Measurements from ENCODE around the gene CLDN12.

DNA sequence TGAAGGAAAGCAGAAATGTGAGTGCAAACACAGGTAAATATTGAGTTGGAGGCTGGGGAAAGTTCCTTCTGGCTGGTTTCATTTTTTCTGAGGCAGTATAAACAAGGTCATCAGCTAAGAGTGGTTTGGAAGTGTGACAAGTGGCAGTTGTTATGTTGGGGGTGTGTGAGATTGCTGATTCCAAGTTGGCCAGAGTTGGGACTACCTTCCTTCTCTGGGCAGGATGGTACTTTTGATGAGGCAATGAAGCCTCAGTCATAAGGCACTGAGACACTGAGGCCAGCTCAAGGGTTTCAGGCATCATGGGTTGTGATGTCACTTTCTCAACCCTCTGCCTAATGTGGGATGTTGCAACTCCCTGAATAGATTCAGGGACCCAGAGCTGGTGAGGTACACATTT, 58.0 kb downstream of the CLDN12 start:
- no peak for TF ChIP-seq ZNF561 (tag by site-specific recombination; IDR thresholded peaks at IDR 0.05; ENCODE audit: borderline replicate concordance)
- TF ChIP-seq, protein P1, sequence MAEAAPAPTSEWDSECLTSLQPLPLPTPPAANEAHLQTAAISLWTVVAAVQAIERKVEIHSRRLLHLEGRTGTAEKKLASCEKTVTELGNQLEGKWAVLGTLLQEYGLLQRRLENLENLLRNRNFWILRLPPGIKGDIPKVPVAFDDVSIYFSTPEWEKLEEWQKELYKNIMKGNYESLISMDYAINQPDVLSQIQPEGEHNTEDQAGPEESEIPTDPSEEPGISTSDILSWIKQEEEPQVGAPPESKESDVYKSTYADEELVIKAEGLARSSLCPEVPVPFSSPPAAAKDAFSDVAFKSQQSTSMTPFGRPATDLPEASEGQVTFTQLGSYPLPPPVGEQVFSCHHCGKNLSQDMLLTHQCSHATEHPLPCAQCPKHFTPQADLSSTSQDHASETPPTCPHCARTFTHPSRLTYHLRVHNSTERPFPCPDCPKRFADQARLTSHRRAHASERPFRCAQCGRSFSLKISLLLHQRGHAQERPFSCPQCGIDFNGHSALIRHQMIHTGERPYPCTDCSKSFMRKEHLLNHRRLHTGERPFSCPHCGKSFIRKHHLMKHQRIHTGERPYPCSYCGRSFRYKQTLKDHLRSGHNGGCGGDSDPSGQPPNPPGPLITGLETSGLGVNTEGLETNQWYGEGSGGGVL (tag by site-specific recombination; IDR thresholded peaks at IDR 0.05): no peak
- no peak for TF ChIP-seq ZNF600 (tag by site-specific recombination; IDR thresholded peaks at IDR 0.05)
- TF ChIP-seq TCF7L2 (IDR thresholded peaks at IDR 0.05; ENCODE audit: borderline replicate concordance, low read depth, low read length): no peak
- no peak for TF ChIP-seq ZNF16 (tag by site-specific recombination; IDR thresholded peaks at IDR 0.05; ENCODE audit: low read depth)
- no peak for TF ChIP-seq EGR2 (tag by site-specific recombination; IDR thresholded peaks at IDR 0.05; ENCODE audit: low read depth)
- TF ChIP-seq, protein P2, sequence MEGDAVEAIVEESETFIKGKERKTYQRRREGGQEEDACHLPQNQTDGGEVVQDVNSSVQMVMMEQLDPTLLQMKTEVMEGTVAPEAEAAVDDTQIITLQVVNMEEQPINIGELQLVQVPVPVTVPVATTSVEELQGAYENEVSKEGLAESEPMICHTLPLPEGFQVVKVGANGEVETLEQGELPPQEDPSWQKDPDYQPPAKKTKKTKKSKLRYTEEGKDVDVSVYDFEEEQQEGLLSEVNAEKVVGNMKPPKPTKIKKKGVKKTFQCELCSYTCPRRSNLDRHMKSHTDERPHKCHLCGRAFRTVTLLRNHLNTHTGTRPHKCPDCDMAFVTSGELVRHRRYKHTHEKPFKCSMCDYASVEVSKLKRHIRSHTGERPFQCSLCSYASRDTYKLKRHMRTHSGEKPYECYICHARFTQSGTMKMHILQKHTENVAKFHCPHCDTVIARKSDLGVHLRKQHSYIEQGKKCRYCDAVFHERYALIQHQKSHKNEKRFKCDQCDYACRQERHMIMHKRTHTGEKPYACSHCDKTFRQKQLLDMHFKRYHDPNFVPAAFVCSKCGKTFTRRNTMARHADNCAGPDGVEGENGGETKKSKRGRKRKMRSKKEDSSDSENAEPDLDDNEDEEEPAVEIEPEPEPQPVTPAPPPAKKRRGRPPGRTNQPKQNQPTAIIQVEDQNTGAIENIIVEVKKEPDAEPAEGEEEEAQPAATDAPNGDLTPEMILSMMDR (tag by site-specific recombination; IDR thresholded peaks at IDR 0.05): no peak

Measured in HEK293 (cell line).